Muscle layer of duodenum (tissue), 2 donors: ENCODE results near the gene KRTAP5-3.
"Not testable (repeated sequence)": the region's sequence is repeated elsewhere in the genome, so short reads cannot be mapped to it uniquely, and the experiment has no call there.

Experiments used
- H3K27ac ChIP-seq: one replicate; pipeline ENCODE4 v1.7.0; 2013; ENCODE audit warnings: mild to moderate bottlenecking, low read length
- H3K27me3 ChIP-seq: one replicate; pipeline ENCODE4 v1.7.0; 2013; ENCODE audit warnings: low read depth, mild to moderate bottlenecking, control low read depth, low read length
- H3K36me3 ChIP-seq, 2 donors: one replicate each; pipeline ENCODE4 v1.7.0; 2013; ENCODE audit warnings: low read length in 2 of 2, control low read depth in 1 of 2, mild to moderate bottlenecking in 1 of 2; ENCODE audit not compliant: insufficient read depth in 2 of 2, control insufficient read depth in 1 of 2
- H3K4me1 ChIP-seq, 2 donors: one replicate each; pipeline ENCODE4 v1.7.0; 2013; ENCODE audit warnings: low read length in 2 of 2, mild to moderate bottlenecking in 2 of 2, control low read depth in 1 of 2, moderate library complexity in 1 of 2; ENCODE audit not compliant: insufficient read depth in 2 of 2, control insufficient read depth in 1 of 2
- H3K4me3 ChIP-seq, 2 donors: one replicate each; pipeline ENCODE4 v1.7.0; 2013; ENCODE audit warnings: low read length in 2 of 2, low read depth in 1 of 2, mild to moderate bottlenecking in 1 of 2
- H3K9me3 ChIP-seq, 2 donors: one replicate each; pipeline ENCODE4 v1.7.0; 2013; ENCODE audit warnings: low read length in 2 of 2, control low read depth in 1 of 2, mild to moderate bottlenecking in 1 of 2; ENCODE audit not compliant: control insufficient read depth in 1 of 2
- donor health status: healthy.

Gene KRTAP5-3

DNA sequence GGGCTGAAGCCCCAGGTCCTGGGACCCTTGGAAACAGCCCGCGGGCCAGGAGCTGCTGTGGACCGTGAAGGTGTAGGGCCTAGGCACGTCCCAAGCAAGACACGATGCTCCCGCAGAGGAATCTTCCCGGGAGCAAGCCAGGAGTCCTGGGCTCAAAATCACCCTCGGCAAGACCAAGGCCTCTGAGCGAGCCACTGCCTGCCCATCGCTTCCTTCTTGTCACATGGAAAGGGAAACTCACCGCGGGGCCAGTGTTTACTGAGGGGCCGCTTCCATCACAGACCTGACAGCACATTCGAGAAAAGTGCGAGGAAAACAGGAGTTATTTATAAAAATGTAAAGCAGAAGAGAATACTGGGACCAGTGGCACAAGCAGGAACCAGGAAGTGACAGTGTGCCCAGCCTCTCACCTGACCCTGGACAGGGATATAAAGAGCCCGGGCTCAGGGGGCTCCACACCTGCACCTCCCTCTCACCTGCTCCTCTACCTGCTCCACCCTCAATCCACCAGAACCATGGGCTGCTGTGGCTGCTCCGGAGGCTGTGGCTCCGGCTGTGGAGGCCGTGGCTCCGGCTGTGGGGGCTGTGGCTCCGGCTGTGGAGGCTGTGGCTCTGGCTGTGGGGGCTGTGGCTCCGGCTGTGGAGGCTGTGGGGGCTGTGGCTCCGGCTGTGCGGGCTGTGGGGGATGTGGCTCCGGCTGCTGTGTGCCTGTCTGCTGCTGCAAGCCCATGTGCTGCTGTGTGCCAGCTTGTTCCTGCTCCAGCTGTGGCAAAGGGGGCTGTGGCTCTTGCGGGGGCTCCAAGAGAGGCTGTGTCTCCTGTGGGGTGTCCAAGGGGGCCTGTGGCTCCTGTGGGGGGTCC lies 21.3 kb upstream of the KRTAP5-3 start, which contains the start of gene KRTAP5-5:
KRTAP5-5 (plus strand) TSS at position 450 of the 860 bp plus-strand sequence; CDS start at position 516, 66 bp downstream.
- Histone ChIP-seq H3K27ac (no peak within 1 kb of the TSS), H3K4me3 (no peak within 1 kb of the TSS), H3K4me1 (no peaks in the 10 kb centered on the region), H3K27me3 (peaks cover 4% of the 10 kb centered on the region), H3K36me3 (no peaks in the 10 kb centered on the region), H3K9me3 (no peaks in the 10 kb centered on the region)

DNA sequence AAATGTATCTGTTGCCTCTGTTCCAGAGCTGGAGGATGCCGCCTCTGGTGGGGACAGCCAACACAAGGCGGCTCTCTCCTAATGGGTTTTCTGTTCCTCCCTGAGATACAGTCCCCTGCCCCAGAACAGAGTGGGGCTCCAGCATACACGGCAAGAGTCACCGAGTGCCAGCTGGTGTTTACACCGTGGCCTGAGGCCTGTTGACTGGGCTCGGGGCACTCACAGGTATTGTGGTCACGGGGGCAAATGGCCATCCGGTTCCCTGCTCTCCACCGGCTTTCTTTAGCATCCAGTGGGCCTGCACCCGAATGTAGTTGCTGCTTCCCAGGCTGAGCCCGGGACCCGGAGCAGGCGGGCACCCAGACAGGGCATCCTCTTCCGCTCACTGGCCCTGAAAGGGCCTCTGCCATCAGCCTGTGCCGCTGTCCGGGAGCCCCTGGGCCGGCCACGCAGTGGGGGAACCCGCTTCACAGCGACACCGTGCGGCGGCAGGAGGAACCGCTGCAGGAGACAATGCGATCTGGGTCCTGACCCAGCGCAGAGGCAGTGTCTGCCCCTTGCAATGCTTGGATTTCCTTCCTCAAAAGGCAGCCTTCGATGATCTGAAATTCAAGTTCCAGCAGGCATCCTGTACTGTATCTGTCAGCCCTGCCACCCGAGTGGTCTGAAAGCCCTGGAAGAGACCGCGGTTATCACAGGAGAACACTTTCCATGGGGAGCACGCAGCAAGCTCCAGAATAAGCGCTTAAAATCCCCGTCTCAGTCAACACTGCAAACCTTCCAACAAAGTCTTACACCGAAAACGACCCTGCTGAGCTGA lies 20.5 kb upstream of the KRTAP5-3 start:
- Histone ChIP-seq H3K4me1 (no peaks in the 10 kb centered on the region), H3K9me3 (no peaks in the 10 kb centered on the region), H3K4me3 (no peak overlapping the region), H3K27me3 (peaks cover 4% of the 10 kb centered on the region), H3K36me3 (no peaks in the 10 kb centered on the region), H3K27ac (no peak overlapping the region)

DNA sequence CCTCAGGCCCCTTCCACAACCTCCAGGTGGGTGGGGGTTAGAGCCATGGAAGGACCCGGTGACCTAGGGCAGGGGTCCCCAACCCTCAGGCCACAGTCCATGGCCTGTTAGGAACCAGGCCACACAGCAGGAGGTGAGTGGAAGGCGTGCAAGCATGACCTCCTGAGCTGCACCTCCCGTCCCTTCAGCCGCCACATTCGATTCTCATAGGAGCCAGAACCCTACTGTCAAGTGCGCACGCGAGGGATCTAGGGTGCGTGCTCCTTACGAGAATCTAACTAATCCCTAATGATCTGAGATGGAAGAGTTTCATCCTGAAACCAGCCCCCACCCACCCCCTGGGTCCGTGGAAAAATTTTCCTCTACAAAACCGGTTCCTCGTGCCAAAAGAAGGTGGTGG lies 17.3 kb upstream of the KRTAP5-3 start:
- H3K4me3 ChIP-seq, result no peak overlapping the region
- no peaks in the 10 kb centered on the region for H3K9me3 ChIP-seq
- no peaks in the 10 kb centered on the region for H3K36me3 ChIP-seq
- H3K27ac ChIP-seq, result no peak overlapping the region
- no peaks in the 10 kb centered on the region for H3K4me1 ChIP-seq
- H3K27me3 ChIP-seq, result peaks cover 4% of the 10 kb centered on the region

DNA sequence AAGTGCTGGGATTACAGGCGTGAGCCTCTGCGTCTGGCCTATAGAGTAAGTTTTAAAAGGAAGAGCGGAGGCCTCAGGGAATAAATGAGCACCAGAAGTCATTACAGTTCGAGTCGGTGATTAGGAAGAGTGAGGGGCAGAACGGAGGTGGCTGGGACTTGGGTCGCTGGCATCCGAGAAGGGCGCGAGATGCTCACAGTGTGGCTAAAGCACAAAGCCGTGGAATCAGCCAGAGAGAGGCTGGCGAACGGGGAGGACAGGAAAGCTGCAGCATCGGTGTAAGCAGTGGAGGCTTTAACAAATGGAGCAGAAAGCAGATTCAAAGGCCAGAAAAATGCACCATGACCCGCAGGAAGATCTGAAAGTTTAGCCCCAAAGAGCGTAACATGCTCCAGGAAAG lies 16.4 kb upstream of the KRTAP5-3 start:
- peaks cover 4% of the 10 kb centered on the region for H3K27me3 ChIP-seq
- H3K4me3 ChIP-seq, result no peak overlapping the region
- no peaks in the 10 kb centered on the region for H3K36me3 ChIP-seq
- no peaks in the 10 kb centered on the region for H3K9me3 ChIP-seq
- H3K4me1 ChIP-seq, result no peaks in the 10 kb centered on the region
- no peak overlapping the region for H3K27ac ChIP-seq

DNA sequence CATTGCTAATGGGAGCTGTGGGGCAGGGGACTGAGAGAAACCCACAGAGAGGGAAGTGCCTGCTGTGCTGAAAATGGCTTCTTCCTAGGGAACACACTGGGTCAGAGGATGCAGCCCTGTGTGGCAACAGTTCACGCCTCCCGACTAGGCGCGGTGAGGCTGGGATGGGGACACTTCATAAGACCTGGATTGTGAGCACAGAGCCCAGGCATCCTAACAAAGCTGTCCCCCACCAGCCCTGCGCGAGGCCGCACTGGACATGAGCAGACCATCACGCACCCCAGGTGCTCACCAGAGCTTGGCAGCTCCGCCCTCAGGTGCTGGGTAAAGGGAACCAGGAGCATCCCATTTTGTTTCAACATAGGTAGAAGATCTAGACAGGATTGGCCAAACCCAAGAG lies 15.5 kb upstream of the KRTAP5-3 start:
- Histone ChIP-seq H3K4me3 (no peak overlapping the region), H3K36me3 (no peaks in the 10 kb centered on the region), H3K27me3 (no peaks in the 10 kb centered on the region), H3K9me3 (no peaks in the 10 kb centered on the region), H3K4me1 (no peaks in the 10 kb centered on the region), H3K27ac (no peak overlapping the region)

DNA sequence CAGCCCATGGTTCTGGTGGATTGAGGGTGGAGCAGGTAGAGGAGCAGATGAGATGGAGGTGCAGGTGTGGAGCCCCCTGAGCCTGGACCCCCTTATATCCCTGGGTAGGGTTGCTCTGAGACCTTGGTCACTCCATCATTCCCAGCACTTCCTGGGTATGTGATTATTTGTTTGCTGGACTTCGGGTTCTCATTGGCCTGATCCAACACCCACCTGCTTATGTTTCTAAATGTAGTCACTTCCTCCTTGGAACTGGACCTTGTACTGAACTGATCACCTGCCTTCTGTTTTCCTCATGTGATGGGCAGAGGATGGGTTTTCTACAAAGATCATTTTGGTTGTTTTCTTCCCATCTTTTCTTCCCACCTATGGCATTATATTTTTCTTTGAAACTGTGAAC lies 13.8 kb upstream of the KRTAP5-3 start, which contains the start of gene KRTAP5-4:
KRTAP5-4 (minus strand) TSS at position 53 of the 400 bp plus-strand sequence; CDS start at position 8, 45 bp downstream.
- H3K4me3 ChIP-seq, result no peak within 1 kb of the TSS
- no peaks in the 10 kb centered on the region for H3K4me1 ChIP-seq
- H3K36me3 ChIP-seq, result no peaks in the 10 kb centered on the region
- H3K27me3 ChIP-seq, result no peaks in the 10 kb centered on the region
- H3K27ac ChIP-seq, result no peak within 1 kb of the TSS
- H3K9me3 ChIP-seq, result no peaks in the 10 kb centered on the region

DNA sequence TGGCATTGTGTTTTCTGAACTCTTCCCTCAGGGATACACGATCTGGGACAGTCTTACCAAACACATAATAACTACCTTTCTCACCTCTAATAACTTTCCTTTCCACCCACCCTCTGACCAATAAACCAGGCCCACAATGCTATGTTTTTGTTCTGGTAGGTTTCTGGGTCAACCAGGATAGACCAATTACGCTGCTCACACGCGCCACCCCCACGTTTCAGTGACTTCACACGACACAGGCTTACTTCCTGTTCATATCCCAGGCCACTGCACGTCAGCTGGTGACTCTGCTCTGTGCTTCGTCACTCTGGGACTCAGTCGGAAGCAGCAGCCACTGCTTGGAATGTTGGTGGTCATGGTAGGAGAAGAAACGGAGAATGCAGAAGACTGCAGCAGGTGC lies 11.2 kb upstream of the KRTAP5-3 start:
- Histone ChIP-seq H3K4me1 (no peaks in the 10 kb centered on the region), H3K27ac (no peak overlapping the region), H3K36me3 (no peaks in the 10 kb centered on the region), H3K9me3 (no peaks in the 10 kb centered on the region), H3K27me3 (peaks cover 4% of the 10 kb centered on the region), H3K4me3 (no peak overlapping the region)

DNA sequence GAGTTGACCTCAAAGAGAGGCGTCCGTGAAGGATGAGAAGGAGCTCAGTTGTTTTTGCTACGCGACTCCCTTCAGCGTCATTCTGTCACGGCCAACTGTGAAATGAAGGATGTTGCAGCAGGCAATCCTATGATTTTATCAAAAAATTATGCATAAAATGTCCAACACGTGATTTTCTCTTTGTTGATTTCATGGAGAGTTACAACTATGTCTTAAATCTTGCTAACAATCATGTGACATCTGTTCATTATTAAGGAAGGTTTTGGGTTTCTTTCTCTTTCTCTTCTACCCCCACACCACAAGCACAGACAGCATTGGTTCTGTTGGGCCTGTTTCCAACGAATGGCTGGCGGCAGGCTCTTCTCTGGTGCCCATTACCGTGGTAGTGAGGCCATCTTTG lies 10.0 kb upstream of the KRTAP5-3 start:
- peaks cover 4% of the 10 kb centered on the region for H3K27me3 ChIP-seq
- H3K27ac ChIP-seq, result no peak overlapping the region

DNA sequence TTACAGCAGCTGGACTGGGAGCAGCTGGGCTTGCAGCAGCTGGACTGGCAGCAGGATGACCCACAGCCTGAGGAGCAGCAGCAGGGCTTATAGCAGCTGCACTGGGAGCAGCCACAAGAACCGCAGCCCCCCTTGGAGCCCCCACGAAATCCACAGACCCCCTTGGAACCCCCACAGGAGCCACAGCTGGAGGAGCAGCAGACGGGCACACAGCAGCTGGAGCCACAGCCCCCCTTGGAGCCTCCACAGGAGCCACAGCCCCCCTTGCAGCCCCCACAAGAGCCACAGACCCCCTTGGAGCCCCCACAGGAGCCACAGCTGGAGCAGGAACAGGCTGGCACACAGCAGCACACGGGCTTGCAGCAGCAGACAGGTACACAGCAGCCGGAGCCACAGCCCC lies 362 bp downstream of the KRTAP5-3 start:
- not testable (repeated sequence) for H3K27ac ChIP-seq, H3K4me3 ChIP-seq, H3K36me3 ChIP-seq, H3K4me1 ChIP-seq, H3K9me3 ChIP-seq, H3K27me3 ChIP-seq

More for the DNA sequence above, 10.0 kb upstream of the KRTAP5-3 start:
- H3K9me3 ChIP-seq, result no peaks in the 10 kb centered on the region
- H3K4me3 ChIP-seq, result no peak overlapping the region
- no peaks in the 10 kb centered on the region for H3K4me1 ChIP-seq
- H3K36me3 ChIP-seq, result no peaks in the 10 kb centered on the region

DNA sequence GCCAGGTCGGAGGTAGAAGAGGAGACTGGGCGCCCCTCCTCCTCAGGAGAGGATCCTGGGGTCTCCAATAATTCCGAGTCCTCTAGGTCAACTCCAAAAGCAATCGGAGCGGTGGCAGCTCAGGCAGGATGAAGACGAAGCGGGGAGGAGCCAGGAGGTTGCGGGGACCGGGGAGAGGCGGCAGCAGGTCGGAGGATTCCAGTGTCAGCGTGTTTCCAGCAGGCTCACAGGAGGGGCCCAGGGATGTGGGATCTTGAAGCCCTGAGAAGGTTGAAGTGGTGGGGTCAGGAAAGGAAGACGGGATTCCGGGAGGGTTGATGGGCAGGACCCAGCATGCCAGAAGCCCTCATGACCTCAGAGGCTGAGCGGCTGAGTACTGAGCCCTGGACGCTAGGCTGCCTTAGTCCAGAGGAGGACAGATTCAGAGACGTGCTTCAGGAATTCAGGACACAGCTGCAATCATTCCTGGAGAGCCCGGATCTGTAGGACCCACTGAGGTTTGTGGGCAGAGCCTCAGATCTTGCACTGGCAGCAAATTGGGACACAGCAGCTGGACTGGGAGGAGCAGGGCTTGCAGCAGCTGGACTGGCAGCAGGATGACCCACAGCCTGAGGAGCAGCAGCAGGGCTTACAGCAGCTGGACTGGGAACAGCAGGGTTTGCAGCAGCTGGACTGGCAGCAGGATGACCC lies 962 bp downstream of the KRTAP5-3 start:
- not testable (repeated sequence) for H3K9me3 ChIP-seq, H3K27ac ChIP-seq, H3K4me1 ChIP-seq, H3K27me3 ChIP-seq, H3K4me3 ChIP-seq, H3K36me3 ChIP-seq

DNA sequence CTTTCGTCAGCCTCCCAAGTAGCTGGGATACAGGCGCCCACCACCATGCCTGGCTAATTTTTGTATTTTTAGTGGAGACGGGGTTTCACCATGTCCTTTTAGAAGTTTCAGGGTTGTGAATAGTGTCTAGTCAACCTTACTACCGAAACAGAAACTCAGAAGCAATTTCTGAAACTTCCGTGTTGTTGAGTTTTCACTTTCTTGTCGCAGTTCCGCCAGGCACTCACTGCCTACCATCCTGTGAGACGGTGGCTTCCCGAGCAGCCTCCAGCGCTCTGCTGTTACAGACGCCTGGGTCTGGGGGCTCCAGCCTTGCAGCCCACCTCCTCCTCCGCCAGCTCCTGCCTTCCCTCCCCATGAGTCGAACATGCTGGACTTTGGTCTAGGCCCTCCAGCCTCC lies 2.3 kb downstream of the KRTAP5-3 start:
- not testable (repeated sequence) for H3K4me1 ChIP-seq, H3K36me3 ChIP-seq, H3K4me3 ChIP-seq, H3K27me3 ChIP-seq, H3K27ac ChIP-seq, H3K9me3 ChIP-seq
